Hepatocyte (in vitro differentiated cells): Measurements from ENCODE around the gene MRPL27. TPM values are rescaled to one million over a fixed set of nuclear protein-coding genes. Genes with fewer than 3 reads are reported as not detected.

Experiments
- DNase-seq: peaks from one replicate; pipeline ENCODE4 v3.0.0-alpha.2; 2016; ENCODE audit warnings: low spot score
- H2AFZ ChIP-seq: fragments of 200-600 bp; sonication (generic); 2 replicates; pipeline ENCODE4 v1.6.0; 2016; ENCODE audit warnings: antibody characterized with exemption, mild to moderate bottlenecking
- H3K27ac ChIP-seq: fragments of 200-600 bp; sonication (generic); 2 replicates; pipeline ENCODE4 v1.5.1; 2016; ENCODE audit warnings: mild to moderate bottlenecking
- H3K27me3 ChIP-seq: fragments of 200-600 bp; sonication (generic); 2 replicates; pipeline ENCODE4 v1.6.1; 2016
- H3K36me3 ChIP-seq: fragments of 200-600 bp; sonication (generic); replicated peaks from 2 replicates; pipeline ENCODE4 v1.5.1; 2016; ENCODE audit warnings: low read depth; ENCODE audit not compliant: insufficient read depth
- H3K4me1 ChIP-seq: fragments of 200-600 bp; sonication (generic); 2 replicates; pipeline ENCODE4 v1.5.1; 2016; ENCODE audit warnings: mild to moderate bottlenecking, moderate library complexity; ENCODE audit not compliant: insufficient read depth
- H3K4me2 ChIP-seq: fragments of 200-600 bp; sonication (generic); 2 replicates; pipeline ENCODE4 v1.6.0; 2016
- H3K4me3 ChIP-seq: fragments of 200-600 bp; sonication (generic); 2 replicates; pipeline ENCODE4 v1.5.1; 2016; ENCODE audit warnings: mild to moderate bottlenecking
- H3K79me2 ChIP-seq: fragments of 200-600 bp; sonication (generic); 2 replicates; pipeline ENCODE4 v1.6.0; 2017; ENCODE audit warnings: mild to moderate bottlenecking
- H3K9me2 ChIP-seq: fragments of 200-600 bp; sonication (generic); replicated peaks from 2 replicates; pipeline ENCODE4 v1.6.0; 2017; ENCODE audit warnings: mild to moderate bottlenecking; ENCODE audit not compliant: insufficient read depth
- H3K9me3 ChIP-seq: fragments of 200-600 bp; sonication (generic); 2 replicates; pipeline ENCODE4 v1.5.1; 2016; ENCODE audit warnings: low read depth, mild to moderate bottlenecking
- H4K20me1 ChIP-seq: fragments of 200-600 bp; sonication (generic); 2 replicates; pipeline ENCODE4 v1.6.0; 2016; ENCODE audit warnings: mild to moderate bottlenecking; ENCODE audit not compliant: insufficient read depth, poor library complexity, severe bottlenecking
- EZH2 ChIP-seq: fragments of 200-600 bp; sonication (generic); IDR thresholded peaks from 2 replicates; pipeline ENCODE4 v1.6.1; 2016; ENCODE audit warnings: antibody characterized with exemption, mild to moderate bottlenecking, borderline replicate concordance
- EZH2phosphoT487 ChIP-seq: fragments of 200-600 bp; sonication (generic); IDR thresholded peaks from one replicate; pipeline ENCODE4 v1.6.1; 2018; ENCODE audit warnings: antibody characterized with exemption, mild to moderate bottlenecking, low read depth, moderate library complexity; ENCODE audit not compliant: unreplicated experiment, severe bottlenecking
- WGBS: methylation state at CpG from one replicate; pipeline ENCODE4 v1.1.6; 2016; ENCODE audit warnings: low lambda C conversion rate; ENCODE audit errors: missing lambda C conversion rate; 5-methylcytosine and 5-hydroxymethylcytosine counted together
- polyA plus RNA-seq: library from polyadenylated mRNA; unstranded; fragments of >200 nt; fragmentation: Nextera tagmentation; extraction: Ambion mirVana; gene quantifications from 2 replicates; pipeline ENCODE4 v1.2.1, GENCODE V29; 2016
- total RNA-seq: library from RNA; depleted of rRNA; stranded (reverse); fragments of >200 nt; gene quantifications from 2 replicates; pipeline ENCODE4 v1.2.3, GENCODE V29; 2014
- TF ChIP-seq, protein P1 (sequence below): fragments of 200-600 bp; sonication (generic); IDR thresholded peaks from 2 replicates; pipeline ENCODE4 v1.5.1; 2016; ENCODE audit warnings: antibody characterized with exemption, mild to moderate bottlenecking; ENCODE audit not compliant: poor library complexity

The MRPL27 gene
- total and polyA plus RNA-seq, 2 experiments from 2014 or later, result 83.0 to 139 TPM

DNA sequence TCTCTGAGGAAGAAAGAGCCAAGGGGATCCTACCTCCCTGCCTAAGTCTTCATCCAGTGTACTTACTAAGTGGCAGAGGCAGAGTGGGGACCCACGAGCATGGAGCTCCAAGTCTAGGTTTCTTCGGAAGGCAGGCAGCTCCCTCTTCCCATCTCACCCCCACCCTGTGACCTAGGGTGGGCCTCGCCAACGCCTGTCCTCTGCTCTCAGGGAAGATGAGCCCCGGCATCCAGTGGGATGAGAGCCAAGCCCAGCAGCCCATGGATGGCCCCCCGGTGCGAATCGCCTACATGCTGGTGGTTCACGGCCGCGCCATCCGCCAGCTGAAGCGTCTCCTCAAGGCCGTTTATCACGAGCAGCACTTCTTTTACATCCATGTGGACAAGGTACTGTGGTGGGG, 18.8 kb downstream of the MRPL27 start:
- Histone ChIP-seq H3K4me2 (no peak overlapping the region), H3K4me3 (no peak overlapping the region), H4K20me1 (no peaks in the 10 kb centered on the region), H3K9me3 (no peaks in the 10 kb centered on the region), H3K27ac (no peak overlapping the region), H3K4me1 (no peaks in the 10 kb centered on the region), H2AFZ (no peak overlapping the region), H3K79me2 (peaks cover 8% of the 10 kb centered on the region), H3K9me2 (no peaks in the 10 kb centered on the region), H3K27me3 (no peaks in the 10 kb centered on the region), H3K36me3 (no peaks in the 10 kb centered on the region)
- 98% methylated on average over 15 of the region's 15 CpGs for WGBS
- TF ChIP-seq EZH2phosphoT487 (no peak), EZH2 (no peak)
- TF ChIP-seq, protein P1, sequence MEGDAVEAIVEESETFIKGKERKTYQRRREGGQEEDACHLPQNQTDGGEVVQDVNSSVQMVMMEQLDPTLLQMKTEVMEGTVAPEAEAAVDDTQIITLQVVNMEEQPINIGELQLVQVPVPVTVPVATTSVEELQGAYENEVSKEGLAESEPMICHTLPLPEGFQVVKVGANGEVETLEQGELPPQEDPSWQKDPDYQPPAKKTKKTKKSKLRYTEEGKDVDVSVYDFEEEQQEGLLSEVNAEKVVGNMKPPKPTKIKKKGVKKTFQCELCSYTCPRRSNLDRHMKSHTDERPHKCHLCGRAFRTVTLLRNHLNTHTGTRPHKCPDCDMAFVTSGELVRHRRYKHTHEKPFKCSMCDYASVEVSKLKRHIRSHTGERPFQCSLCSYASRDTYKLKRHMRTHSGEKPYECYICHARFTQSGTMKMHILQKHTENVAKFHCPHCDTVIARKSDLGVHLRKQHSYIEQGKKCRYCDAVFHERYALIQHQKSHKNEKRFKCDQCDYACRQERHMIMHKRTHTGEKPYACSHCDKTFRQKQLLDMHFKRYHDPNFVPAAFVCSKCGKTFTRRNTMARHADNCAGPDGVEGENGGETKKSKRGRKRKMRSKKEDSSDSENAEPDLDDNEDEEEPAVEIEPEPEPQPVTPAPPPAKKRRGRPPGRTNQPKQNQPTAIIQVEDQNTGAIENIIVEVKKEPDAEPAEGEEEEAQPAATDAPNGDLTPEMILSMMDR, result no peak
- DNase-seq, result peak; percentile 2

DNA sequence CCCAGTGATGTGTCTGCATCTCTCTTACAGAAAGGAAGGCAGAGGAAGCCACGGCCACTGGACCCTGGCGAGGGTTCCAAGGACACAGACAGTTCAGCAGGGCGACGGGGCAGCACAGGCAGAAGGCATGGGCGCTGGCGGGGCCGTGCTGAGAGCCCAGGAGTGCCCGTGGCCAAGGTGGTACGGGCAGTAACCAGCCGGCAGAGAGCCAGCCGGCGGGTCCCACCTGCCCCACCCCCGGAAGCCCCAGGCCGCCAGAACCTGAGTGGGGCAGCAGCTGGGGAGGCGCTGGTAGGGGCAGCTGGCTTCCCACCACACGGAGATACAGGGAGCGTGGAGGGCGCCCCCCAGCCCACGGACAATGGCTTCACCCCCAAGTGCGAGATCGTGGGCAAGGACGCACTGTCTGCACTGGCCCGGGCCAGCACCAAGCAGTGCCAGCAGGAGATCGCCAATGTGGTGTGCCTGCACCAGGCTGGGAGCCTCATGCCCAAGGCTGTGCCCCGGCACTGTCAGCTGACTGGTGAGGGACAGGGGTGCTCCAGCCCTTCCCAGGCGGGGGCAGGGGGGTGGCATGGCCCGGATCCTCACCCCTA, 19.3 kb downstream of the MRPL27 start:
- H4K20me1 ChIP-seq, result no peaks in the 10 kb centered on the region
- H2AFZ ChIP-seq, result no peak overlapping the region
- H3K4me2 ChIP-seq, result no peak overlapping the region
- H3K79me2 ChIP-seq, result peaks cover 13% of the 10 kb centered on the region
- H3K36me3 ChIP-seq, result no peaks in the 10 kb centered on the region
- no peak overlapping the region for H3K27ac ChIP-seq
- no peaks in the 10 kb centered on the region for H3K27me3 ChIP-seq
- WGBS, result 97% methylated on average over 27 of the region's 27 CpGs
- H3K9me2 ChIP-seq, result no peaks in the 10 kb centered on the region
- TF ChIP-seq EZH2 (no peak), EZH2phosphoT487 (no peak)
- TF ChIP-seq, protein P1, result no peak
- no peaks in the 10 kb centered on the region for H3K9me3 ChIP-seq
- no peaks in the 10 kb centered on the region for H3K4me1 ChIP-seq
- no peak overlapping the region for H3K4me3 ChIP-seq
- no peak for DNase-seq

- TF ChIP-seq EZH2, result no peak
- TF ChIP-seq, protein P1, result no peak
- no peak for TF ChIP-seq EZH2phosphoT487
- Histone ChIP-seq H3K79me2 (peaks cover 21% of the 10 kb centered on the region), H3K9me3 (no peaks in the 10 kb centered on the region), H4K20me1 (no peaks in the 10 kb centered on the region), H3K4me1 (peaks cover 4% of the 10 kb centered on the region), H3K4me2 (no peak overlapping the region), H3K4me3 (no peak overlapping the region), H3K27me3 (no peaks in the 10 kb centered on the region), H2AFZ (no peak overlapping the region), H3K27ac (no peak overlapping the region), H3K36me3 (no peaks in the 10 kb centered on the region), H3K9me2 (no peaks in the 10 kb centered on the region)
- DNase-seq, result peak; percentile 2
- WGBS, result 92% methylated on average over 21 of the region's 21 CpGs
Measured at GRCh38 chr17:50352693-50353599, 20.0 kb downstream of the MRPL27 start.
